Neural cell (in vitro differentiated cells): ENCODE measurements around the gene CARS2.
"Not testable (repeated sequence)": the region's sequence is repeated elsewhere in the genome, so short reads cannot be mapped to it uniquely, and the experiment has no call there.

Experiments used
- TAF1 ChIP-seq: IDR thresholded peaks from 2 replicates; pipeline ENCODE4 v1.6.1; 2012; ENCODE audit warnings: low read depth
- TF ChIP-seq, protein P1 (sequence below): fragments of 450-650 bp; IDR thresholded peaks from 2 replicates; pipeline ENCODE4 v1.5.1; 2014; ENCODE audit warnings: antibody characterized with exemption, mild to moderate bottlenecking, moderate library complexity; ENCODE audit not compliant: poor library complexity, severe bottlenecking

GRCh38 chr13:110632255-110632654 lies 73.7 kb downstream of the CARS2 start:
- TF ChIP-seq, protein P1, sequence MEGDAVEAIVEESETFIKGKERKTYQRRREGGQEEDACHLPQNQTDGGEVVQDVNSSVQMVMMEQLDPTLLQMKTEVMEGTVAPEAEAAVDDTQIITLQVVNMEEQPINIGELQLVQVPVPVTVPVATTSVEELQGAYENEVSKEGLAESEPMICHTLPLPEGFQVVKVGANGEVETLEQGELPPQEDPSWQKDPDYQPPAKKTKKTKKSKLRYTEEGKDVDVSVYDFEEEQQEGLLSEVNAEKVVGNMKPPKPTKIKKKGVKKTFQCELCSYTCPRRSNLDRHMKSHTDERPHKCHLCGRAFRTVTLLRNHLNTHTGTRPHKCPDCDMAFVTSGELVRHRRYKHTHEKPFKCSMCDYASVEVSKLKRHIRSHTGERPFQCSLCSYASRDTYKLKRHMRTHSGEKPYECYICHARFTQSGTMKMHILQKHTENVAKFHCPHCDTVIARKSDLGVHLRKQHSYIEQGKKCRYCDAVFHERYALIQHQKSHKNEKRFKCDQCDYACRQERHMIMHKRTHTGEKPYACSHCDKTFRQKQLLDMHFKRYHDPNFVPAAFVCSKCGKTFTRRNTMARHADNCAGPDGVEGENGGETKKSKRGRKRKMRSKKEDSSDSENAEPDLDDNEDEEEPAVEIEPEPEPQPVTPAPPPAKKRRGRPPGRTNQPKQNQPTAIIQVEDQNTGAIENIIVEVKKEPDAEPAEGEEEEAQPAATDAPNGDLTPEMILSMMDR = not testable (repeated sequence)
- not testable (repeated sequence) for TF ChIP-seq TAF1
